Left kidney (tissue), 1 donor: ENCODE data around the gene BOLA3. TPM values are rescaled to one million over a fixed set of nuclear protein-coding genes. Genes with fewer than 3 reads are reported as not detected.

Source experiments
- polyA plus RNA-seq: library from polyadenylated mRNA; unstranded; fragments of 120-200 nt; gene quantifications from one replicate; pipeline ENCODE4 v1.2.1, GENCODE V29; 2013; ENCODE audit not compliant: insufficient read length

BOLA3 gene
- polyA plus RNA-seq, 1 donor, result 25.8 TPM

Other genes with a start within 250 kb of the BOLA3 start
- 66.3 TPM for gene DGUOK, start 221.0 kb downstream of the BOLA3 start, polyA plus RNA-seq
- gene TET3, start 163.0 kb downstream of the BOLA3 start, polyA plus RNA-seq, result 26.2 TPM
- gene MOB1A, start 31.0 kb upstream of the BOLA3 start, polyA plus RNA-seq, result 105 TPM
- gene MTHFD2, start 50.7 kb upstream of the BOLA3 start, polyA plus RNA-seq, result 31.7 TPM
- 3.7 TPM for gene SLC4A5, start 195.5 kb upstream of the BOLA3 start, polyA plus RNA-seq
- 142 TPM for gene DCTN1, start 232.4 kb upstream of the BOLA3 start, polyA plus RNA-seq